H9 (cell line): Measurements from ENCODE around the gene RCC1. TPM values are rescaled to one million over a fixed set of nuclear protein-coding genes. Genes with fewer than 3 reads are reported as not detected.

Experiments used
- DNase-seq: peaks from one replicate; pipeline ENCODE4 v3.0.0-alpha.2; 2017
- H2AFZ ChIP-seq: one replicate; pipeline ENCODE4 v1.6.1; 2013; ENCODE audit warnings: mild to moderate bottlenecking, low read length, control low read depth, moderate library complexity
- H2AK5ac ChIP-seq: 2 replicates; pipeline ENCODE4 v1.6.1; 2013; ENCODE audit warnings: low read length, control low read depth, mixed read lengths; ENCODE audit not compliant: insufficient read length
- H2BK120ac ChIP-seq: one replicate; pipeline ENCODE4 v1.6.1; 2013; ENCODE audit warnings: low read depth, mild to moderate bottlenecking, low read length, control low read depth, inconsistent platforms; ENCODE audit not compliant: poor library complexity, severe bottlenecking
- H2BK12ac ChIP-seq: 2 replicates; pipeline ENCODE4 v1.6.1; 2013; ENCODE audit warnings: low read length, control low read depth, mixed read lengths, low read depth; ENCODE audit not compliant: insufficient read length
- H2BK15ac ChIP-seq: 2 replicates; pipeline ENCODE4 v1.6.1; 2013; ENCODE audit warnings: low read depth, low read length, control low read depth
- H2BK20ac ChIP-seq: one replicate; pipeline ENCODE4 v1.6.1; 2013; ENCODE audit warnings: low read depth, mild to moderate bottlenecking, low read length, control low read depth, inconsistent platforms; ENCODE audit not compliant: poor library complexity, severe bottlenecking
- H2BK5ac ChIP-seq: 2 replicates; pipeline ENCODE4 v1.6.1; 2013; ENCODE audit warnings: low read length, control low read depth, mixed read lengths; ENCODE audit not compliant: insufficient read length
- H3K14ac ChIP-seq: 2 replicates; pipeline ENCODE4 v1.6.1; 2013; ENCODE audit warnings: low read length, control low read depth; ENCODE audit not compliant: insufficient read depth
- H3K18ac ChIP-seq: 2 replicates; pipeline ENCODE4 v1.6.1; 2013; ENCODE audit warnings: low read depth, mild to moderate bottlenecking, mixed read lengths, low read length, control low read depth; ENCODE audit not compliant: insufficient read length
- H3K23ac ChIP-seq: 2 replicates; pipeline ENCODE4 v1.6.1; 2013; ENCODE audit warnings: low read length, control low read depth, mixed read lengths, low read depth; ENCODE audit not compliant: insufficient read length
- H3K23me2 ChIP-seq: 2 replicates; pipeline ENCODE4 v1.6.1; 2013; ENCODE audit warnings: low read depth, mild to moderate bottlenecking, mixed read lengths, low read length, control low read depth; ENCODE audit not compliant: insufficient read length, poor library complexity, severe bottlenecking
- H3K27ac ChIP-seq: 2 replicates; pipeline ENCODE4 v1.5.1; 2013; ENCODE audit warnings: low read length, control low read depth, mixed read lengths, low read depth; ENCODE audit not compliant: insufficient read length
- H3K27me3 ChIP-seq: 2 replicates; pipeline ENCODE4 v1.6.1; 2013; ENCODE audit warnings: low read length, control low read depth, inconsistent platforms; ENCODE audit not compliant: insufficient read depth
- H3K4ac ChIP-seq: 2 replicates; pipeline ENCODE4 v1.6.1; 2013; ENCODE audit warnings: low read depth, mild to moderate bottlenecking, control low read depth, inconsistent platforms, low read length, moderate library complexity
- H3K4me1 ChIP-seq: 2 replicates; pipeline ENCODE4 v1.6.1; 2013; ENCODE audit warnings: low read length, control low read depth, inconsistent platforms; ENCODE audit not compliant: insufficient read depth
- H3K4me2 ChIP-seq: 2 replicates; pipeline ENCODE4 v1.6.1; 2013; ENCODE audit warnings: low read length, control low read depth, mixed read lengths; ENCODE audit not compliant: insufficient read length, insufficient read depth
- H3K56ac ChIP-seq: 2 replicates; pipeline ENCODE4 v1.6.1; 2013; ENCODE audit warnings: low read depth, mild to moderate bottlenecking, mixed read lengths, low read length, control low read depth; ENCODE audit not compliant: insufficient read length
- H3K79me1 ChIP-seq: 2 replicates; pipeline ENCODE4 v1.6.1; 2013; ENCODE audit warnings: low read depth, mild to moderate bottlenecking, moderate library complexity, low read length, control low read depth, inconsistent platforms; ENCODE audit not compliant: insufficient read depth, poor library complexity, severe bottlenecking
- H3K79me2 ChIP-seq: 2 replicates; pipeline ENCODE4 v1.6.1; 2013; ENCODE audit warnings: low read length, control low read depth, inconsistent platforms; ENCODE audit not compliant: insufficient read depth
- H3K9ac ChIP-seq: 2 replicates; pipeline ENCODE4 v1.6.1; 2013; ENCODE audit warnings: low read length, control low read depth, mixed read lengths; ENCODE audit not compliant: insufficient read length; ENCODE audit errors: extremely low read depth
- H3K9me3 ChIP-seq: one replicate; pipeline ENCODE4 v1.6.1; 2013; ENCODE audit warnings: low read depth, low read length, inconsistent platforms; ENCODE audit not compliant: control insufficient read depth
- H3T11ph ChIP-seq: one replicate; pipeline ENCODE4 v1.6.1; 2013; ENCODE audit warnings: mild to moderate bottlenecking, low read length, control low read depth, inconsistent platforms
- H4K20me1 ChIP-seq: one replicate; pipeline ENCODE4 v1.6.1; 2013; ENCODE audit not compliant: control insufficient read depth, insufficient read length, insufficient read depth
- H4K5ac ChIP-seq: 2 replicates; pipeline ENCODE4 v1.6.1; 2013; ENCODE audit warnings: low read depth, mild to moderate bottlenecking, mixed read lengths, low read length, control low read depth; ENCODE audit not compliant: insufficient read length
- H4K8ac ChIP-seq: replicated peaks from 2 replicates; pipeline ENCODE4 v1.6.1; 2013; ENCODE audit warnings: low read length, control low read depth, mixed read lengths, low read depth; ENCODE audit not compliant: insufficient read length
- H4K91ac ChIP-seq: 2 replicates; pipeline ENCODE4 v1.6.1; 2013; ENCODE audit warnings: low read depth, mild to moderate bottlenecking, moderate library complexity, mixed read lengths, low read length, control low read depth; ENCODE audit not compliant: insufficient read length
- H3K27ac Mint-ChIP-seq, 3 experiments: 2 replicates in 2 of 3; 3 replicates in 1 of 3; pipeline ENCODE4 v1.8.0; 2020 to 2021; ENCODE audit warnings: mixed read lengths in 3 of 3, mild to moderate bottlenecking in 1 of 3, moderate library complexity in 1 of 3
- H3K27me3 Mint-ChIP-seq: 2 replicates; pipeline ENCODE4 v1.8.0; 2021; ENCODE audit warnings: low read depth, mild to moderate bottlenecking, moderate library complexity, mixed read lengths
- H3K36me3 Mint-ChIP-seq, 3 experiments: 2 replicates in 2 of 3; 3 replicates in 1 of 3; pipeline ENCODE4 v1.8.0; 2020 to 2021; ENCODE audit warnings: low read depth in 3 of 3, mixed read lengths in 3 of 3; ENCODE audit not compliant: insufficient read depth in 1 of 3
- H3K4me1 Mint-ChIP-seq, 2 experiments: 2 replicates each; pipeline ENCODE4 v1.8.0; 2020; ENCODE audit warnings: mixed read lengths in 2 of 2
- H3K4me3 Mint-ChIP-seq, 2 experiments: 2 replicates in 1 of 2; 3 replicates in 1 of 2; pipeline ENCODE4 v1.8.0; 2020 to 2021; ENCODE audit warnings: mild to moderate bottlenecking in 2 of 2, mixed read lengths in 2 of 2, moderate library complexity in 1 of 2
- H3K9me3 Mint-ChIP-seq, 2 experiments: 2 replicates in 1 of 2; 3 replicates in 1 of 2; pipeline ENCODE4 v1.8.0; 2020; ENCODE audit warnings: mild to moderate bottlenecking in 2 of 2, mixed read lengths in 2 of 2, moderate library complexity in 1 of 2
- CTCF ChIP-seq: fragments of 200-600 bp; sonication (generic); conservative IDR thresholded peaks from 3 replicates; pipeline ENCODE4 v1.8.0; 2021; ENCODE audit warnings: antibody characterized with exemption, mild to moderate bottlenecking
- WGBS: extraction: QIAGEN DNeasy Blood & Tissue Kit; methylation state at CpG from one replicate; pipeline ENCODE4 v1.1.7; 2013; ENCODE audit warnings: missing lambda C conversion rate, low lambda C conversion rate, mixed read lengths; ENCODE audit not compliant: insufficient read length; ENCODE audit errors: extremely low coverage; 5-methylcytosine and 5-hydroxymethylcytosine counted together
- total RNA-seq: library from RNA; stranded (reverse); gene quantifications from 2 replicates; pipeline ENCODE4 v1.2.1, GENCODE V29; 2021

The RCC1 gene
- total RNA-seq, 1 experiment from 2014 or later, result 93.6 TPM

GRCh38 chr1:28573564-28573963 is 67.7 kb downstream of the RCC1 start:
- Histone ChIP-seq H3K27ac (no peak overlapping the region), H4K8ac (no peak overlapping the region), H3K79me1 (no peaks in the 10 kb centered on the region), H2BK5ac (no peak overlapping the region), H3K14ac (no peak overlapping the region), H2AK5ac (no peak overlapping the region), H3K27me3 (no peaks in the 10 kb centered on the region), H4K5ac (no peak overlapping the region), H3K23ac (no peak overlapping the region), H2BK15ac (no peak overlapping the region), H4K91ac (no peak overlapping the region), H3K9me3 (no peaks in the 10 kb centered on the region), H2AFZ (no peak overlapping the region), H3K18ac (no peak overlapping the region), H3K9ac (no peak overlapping the region), H3K4ac (no peak overlapping the region), H3K4me1 (no peaks in the 10 kb centered on the region), H4K20me1 (no peaks in the 10 kb centered on the region), H2BK20ac (no peak overlapping the region), H3K23me2 (no peaks in the 10 kb centered on the region), H3K4me2 (no peak overlapping the region), H3K56ac (no peak overlapping the region), H3K79me2 (no peaks in the 10 kb centered on the region), H2BK12ac (no peak overlapping the region), H3T11ph (no peak overlapping the region), H2BK120ac (no peak overlapping the region)
- no peak for TF ChIP-seq CTCF
- Mint-ChIP-seq H3K36me3 (peaks cover 18 to 72% (median 39%) of the 10 kb centered on the region in 3 experiments; a peak in 6 of 7 replicates), H3K27ac (no peak overlapping the region), H3K4me1 (no peaks in the 10 kb centered on the region), H3K27me3 (no peaks in the 10 kb centered on the region), H3K9me3 (no peaks in the 10 kb centered on the region), H3K4me3 (no peak overlapping the region)
- no peak for DNase-seq
- WGBS, result no CpG with 5 or more reads among the region's 11 CpGs
